Measurements from ENCODE around the gene WWOX.

Gene WWOX

GRCh38 chr16:79150632-79151310, 1051.3 kb downstream of the WWOX start:
- DNase-seq (ENCODE audit: low spot score) = no peak

GRCh38 chr16:79154086-79154485, 1054.6 kb downstream of the WWOX start:
- no peak for DNase-seq (ENCODE audit: low spot score)

GRCh38 chr16:79155471-79155870, 1056.0 kb downstream of the WWOX start:
- no peak for DNase-seq (ENCODE audit: low spot score)

- DNase-seq (ENCODE audit: low spot score) = no peak
Measured at GRCh38 chr16:79155904-79156303, 1056.5 kb downstream of the WWOX start.

- DNase-seq (ENCODE audit: low spot score) = no peak
Measured at GRCh38 chr16:79156761-79157160, 1057.3 kb downstream of the WWOX start.

GRCh38 chr16:79158337-79158736, 1058.9 kb downstream of the WWOX start:
- no peak for DNase-seq (ENCODE audit: low spot score)

GRCh38 chr16:79159261-79160049, 1060.0 kb downstream of the WWOX start:
- DNase-seq (ENCODE audit: low spot score) = no peak

- no peak for DNase-seq (ENCODE audit: low spot score)
Measured at GRCh38 chr16:79162977-79163376, 1063.5 kb downstream of the WWOX start.

- no peak for DNase-seq (ENCODE audit: low spot score)
Measured at GRCh38 chr16:79163691-79164387, 1064.4 kb downstream of the WWOX start.

GRCh38 chr16:79164388-79164995, 1065.0 kb downstream of the WWOX start:
- no peak for DNase-seq (ENCODE audit: low spot score)

GRCh38 chr16:79165079-79165478, 1065.6 kb downstream of the WWOX start:
- DNase-seq (ENCODE audit: low spot score) = no peak

GRCh38 chr16:79165506-79165905, 1066.1 kb downstream of the WWOX start:
- no peak for DNase-seq (ENCODE audit: low spot score)

GRCh38 chr16:79167893-79168292, 1068.4 kb downstream of the WWOX start:
- no peak for DNase-seq (ENCODE audit: low spot score)

GRCh38 chr16:79168321-79168720, 1068.9 kb downstream of the WWOX start:
- no peak for DNase-seq (ENCODE audit: low spot score)

- DNase-seq (ENCODE audit: low spot score) = no peak
Measured at GRCh38 chr16:79169239-79169638, 1069.8 kb downstream of the WWOX start.

GRCh38 chr16:79170555-79171246, 1071.2 kb downstream of the WWOX start:
- DNase-seq (ENCODE audit: low spot score) = no peak

- DNase-seq (ENCODE audit: low spot score) = no peak
Measured at GRCh38 chr16:79171504-79171903, 1072.0 kb downstream of the WWOX start.

GRCh38 chr16:79171931-79172705, 1072.7 kb downstream of the WWOX start:
- DNase-seq (ENCODE audit: low spot score) = no peak

GRCh38 chr16:79172976-79173500, 1073.6 kb downstream of the WWOX start:
- DNase-seq (ENCODE audit: low spot score) = no peak

GRCh38 chr16:79173919-79174318, 1074.5 kb downstream of the WWOX start:
- no peak for DNase-seq (ENCODE audit: low spot score)
